Lower leg skin (tissue), 3 donors: ENCODE data around the gene FGD3.

Experiments
- POLR2A ChIP-seq, 2 donors: fragments of 450-650 bp; IDR thresholded peaks; one replicate each; pipeline ENCODE4 v1.6.1; 2016 to 2017; ENCODE audit warnings: antibody characterized with exemption in 2 of 2, mild to moderate bottlenecking in 1 of 2, moderate library complexity in 1 of 2
- TF ChIP-seq, protein P1 (sequence below), 3 donors: fragments of 450-650 bp; IDR thresholded peaks; one replicate each; pipeline ENCODE4 v1.5.1; 2016; ENCODE audit warnings: antibody characterized with exemption in 3 of 3, mild to moderate bottlenecking in 3 of 3, moderate library complexity in 2 of 3

DNA sequence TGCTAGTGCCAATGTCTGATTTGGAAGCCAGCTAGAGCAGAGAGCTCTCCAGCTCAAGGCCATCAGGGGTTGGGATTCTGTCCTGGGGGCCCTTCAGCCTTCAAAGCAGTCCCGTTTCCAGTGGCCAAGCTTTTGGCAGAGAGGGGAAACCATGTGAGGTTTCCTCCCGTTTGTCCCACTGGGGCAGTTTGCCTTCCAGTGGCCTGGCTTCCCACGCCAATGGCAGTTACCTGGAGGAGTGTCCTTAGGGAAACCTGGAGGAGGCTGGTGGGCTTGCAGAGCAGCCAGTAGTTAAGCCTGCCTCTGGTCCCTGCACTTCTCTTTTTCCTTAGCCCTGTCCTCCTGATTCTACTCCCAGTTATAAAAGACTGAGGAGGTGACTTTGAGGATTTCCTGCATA, 37.7 kb downstream of the FGD3 start:
- TF ChIP-seq POLR2A (IDR thresholded peaks at IDR 0.05), result no peak
- TF ChIP-seq, protein P1, sequence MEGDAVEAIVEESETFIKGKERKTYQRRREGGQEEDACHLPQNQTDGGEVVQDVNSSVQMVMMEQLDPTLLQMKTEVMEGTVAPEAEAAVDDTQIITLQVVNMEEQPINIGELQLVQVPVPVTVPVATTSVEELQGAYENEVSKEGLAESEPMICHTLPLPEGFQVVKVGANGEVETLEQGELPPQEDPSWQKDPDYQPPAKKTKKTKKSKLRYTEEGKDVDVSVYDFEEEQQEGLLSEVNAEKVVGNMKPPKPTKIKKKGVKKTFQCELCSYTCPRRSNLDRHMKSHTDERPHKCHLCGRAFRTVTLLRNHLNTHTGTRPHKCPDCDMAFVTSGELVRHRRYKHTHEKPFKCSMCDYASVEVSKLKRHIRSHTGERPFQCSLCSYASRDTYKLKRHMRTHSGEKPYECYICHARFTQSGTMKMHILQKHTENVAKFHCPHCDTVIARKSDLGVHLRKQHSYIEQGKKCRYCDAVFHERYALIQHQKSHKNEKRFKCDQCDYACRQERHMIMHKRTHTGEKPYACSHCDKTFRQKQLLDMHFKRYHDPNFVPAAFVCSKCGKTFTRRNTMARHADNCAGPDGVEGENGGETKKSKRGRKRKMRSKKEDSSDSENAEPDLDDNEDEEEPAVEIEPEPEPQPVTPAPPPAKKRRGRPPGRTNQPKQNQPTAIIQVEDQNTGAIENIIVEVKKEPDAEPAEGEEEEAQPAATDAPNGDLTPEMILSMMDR (IDR thresholded peaks at IDR 0.05), result no peak
